HG03039 (cell line): ENCODE data around the gene TSNAXIP1.

Experiments used
- ATAC-seq: cut with Tn5 transposase; IDR thresholded peaks from one replicate; pipeline ENCODE4 v1.9.1; 2021; ENCODE audit warnings: mild to moderate bottlenecking, moderate library complexity; ENCODE audit not compliant: unreplicated experiment

Gene TSNAXIP1

DNA sequence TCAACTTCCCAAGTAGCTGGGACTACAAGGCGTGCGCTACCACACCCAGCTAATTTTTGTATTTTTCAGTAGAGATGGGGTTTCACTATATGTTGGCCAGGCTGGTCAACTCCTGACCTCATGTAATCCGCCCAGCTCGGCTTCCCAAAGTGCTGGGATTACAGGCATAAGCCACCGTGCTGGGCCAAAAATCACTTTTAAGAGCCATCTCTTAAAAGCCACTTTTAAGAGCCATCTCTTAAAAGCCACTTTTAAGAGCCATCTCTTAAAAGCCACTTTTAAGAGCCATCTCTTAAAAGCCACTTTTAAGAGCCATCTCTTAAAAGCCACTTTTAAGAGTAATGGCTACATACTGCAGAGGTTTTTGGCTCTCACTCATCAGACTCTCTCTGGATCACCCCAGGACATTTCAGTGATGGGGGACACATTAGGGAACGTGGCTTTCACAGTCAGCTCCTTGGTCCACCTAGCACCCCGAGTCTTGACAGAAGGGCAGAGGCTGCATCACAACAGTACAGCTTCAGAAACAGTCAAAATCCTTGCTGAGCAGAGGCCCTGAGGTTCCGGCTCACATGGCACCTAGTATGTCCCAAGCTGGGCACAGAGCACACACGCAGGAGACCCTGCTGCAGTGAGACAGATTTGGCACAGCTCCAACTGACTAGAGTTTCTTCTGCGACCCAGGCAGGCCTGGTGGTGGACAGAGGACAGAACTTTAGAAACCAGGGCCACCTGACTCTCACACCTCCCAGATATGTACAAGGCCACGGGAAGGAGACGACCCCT is 23.9 kb upstream of the TSNAXIP1 start:
- ATAC-seq, result no peak

- no peak for ATAC-seq
These were observed 23.4 kb upstream of the TSNAXIP1 start for GRCh38 chr16:67783353-67783725.

- no peak for ATAC-seq
These were observed 20.2 kb upstream of the TSNAXIP1 start for GRCh38 chr16:67786491-67786890.

DNA sequence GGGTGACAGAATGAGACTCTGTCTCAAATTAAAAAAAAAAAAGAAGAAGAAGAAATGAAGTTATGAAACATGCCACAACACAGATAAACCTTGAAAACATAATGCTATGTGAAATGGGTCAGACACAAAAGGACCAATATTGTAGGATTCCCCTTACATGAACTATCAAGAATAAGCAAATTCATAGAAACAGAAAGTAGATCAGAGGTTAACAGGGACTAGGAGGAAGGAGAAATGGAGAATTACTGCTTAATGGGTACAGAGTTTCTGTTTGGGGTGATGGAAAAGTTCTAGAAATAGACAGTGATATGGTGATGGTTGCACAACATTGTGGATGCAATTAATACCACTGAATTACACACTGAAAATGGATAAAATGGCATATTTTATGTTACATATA is 16.6 kb upstream of the TSNAXIP1 start:
- ATAC-seq, result no peak

GRCh38 chr16:67796099-67796718 is 10.5 kb upstream of the TSNAXIP1 start:
- ATAC-seq, result no peak

- no peak for ATAC-seq
These were observed 6.3 kb upstream of the TSNAXIP1 start for GRCh38 chr16:67800338-67800926.

- ATAC-seq, result no peak
These were observed 5.4 kb upstream of the TSNAXIP1 start for GRCh38 chr16:67801241-67801640.

DNA sequence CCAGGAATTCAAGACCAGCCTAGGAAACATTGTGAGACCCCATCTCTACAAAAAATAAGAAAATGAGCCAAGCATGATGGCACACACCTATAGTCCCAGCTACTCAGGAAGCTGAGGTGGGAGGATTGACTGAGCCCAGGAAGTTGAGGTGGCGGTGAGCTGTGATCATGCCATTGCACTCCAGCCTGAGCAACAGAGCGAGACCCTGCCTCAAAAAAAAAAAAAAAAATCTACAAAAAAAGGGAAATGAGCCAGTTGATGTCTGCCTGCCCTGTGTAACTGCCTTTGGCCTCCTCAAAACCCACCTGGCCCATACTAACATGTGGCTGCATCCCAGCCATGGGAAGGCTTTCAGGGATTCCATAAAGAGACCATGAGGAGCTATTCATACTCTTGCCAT is 4.8 kb upstream of the TSNAXIP1 start:
- no peak for ATAC-seq

DNA sequence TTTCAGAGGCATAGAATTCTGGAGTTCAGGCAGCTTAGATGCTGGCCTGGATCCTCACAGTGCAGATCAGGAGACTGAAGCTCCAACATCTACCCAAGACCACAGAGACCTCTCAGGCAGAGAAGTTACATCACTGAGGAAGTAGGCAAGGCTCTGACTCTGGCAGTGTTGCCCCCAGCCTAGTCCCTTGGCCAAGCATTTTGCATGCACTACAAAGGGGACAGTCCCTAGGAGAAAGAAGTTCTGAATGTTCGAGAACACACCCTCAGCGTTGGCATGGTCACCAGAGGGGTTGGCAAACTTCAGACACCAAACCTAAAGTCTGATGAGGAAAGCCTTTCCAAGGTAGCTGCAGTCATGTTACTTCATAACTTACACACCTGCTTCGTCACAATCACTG is 2.8 kb upstream of the TSNAXIP1 start:
- no peak for ATAC-seq

DNA sequence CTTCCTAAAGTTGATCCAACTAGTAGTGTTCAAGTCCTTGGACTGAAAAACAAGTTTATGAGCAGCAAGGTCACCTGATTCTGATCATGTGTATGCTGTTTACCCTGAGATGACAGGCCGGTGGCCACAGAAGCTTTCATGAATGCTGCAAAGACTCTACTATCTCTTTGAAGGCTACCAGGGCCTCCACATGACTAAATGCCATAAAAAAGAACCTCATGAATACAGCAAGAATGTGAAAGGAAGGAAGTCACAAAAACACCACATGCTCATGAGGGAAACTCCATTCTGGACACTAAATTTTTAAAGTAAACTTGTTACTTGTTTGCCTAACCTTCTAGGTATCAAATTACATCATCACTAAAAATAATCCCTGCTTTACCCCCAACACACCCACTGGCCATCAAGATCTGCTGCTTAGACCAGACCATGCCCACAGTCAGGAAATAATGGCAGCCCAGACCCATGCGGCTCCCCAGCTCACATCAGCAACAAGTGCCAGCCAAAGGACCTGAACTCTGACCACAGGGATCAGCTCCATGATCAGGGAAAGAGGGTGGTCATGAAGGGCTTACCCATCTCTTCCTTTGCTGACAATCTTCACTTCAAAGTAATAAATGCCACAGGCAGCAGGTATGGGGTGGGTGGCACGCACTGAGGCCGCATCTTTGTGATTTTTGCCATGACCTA is 1.7 kb upstream of the TSNAXIP1 start:
- ATAC-seq, result no peak

GRCh38 chr16:67805718-67806427 is 816 bp upstream of the TSNAXIP1 start:
- peak; percentile 1 for ATAC-seq

- ATAC-seq, result no peak
These were observed 526 bp downstream of the TSNAXIP1 start for GRCh38 chr16:67807148-67807682.

DNA sequence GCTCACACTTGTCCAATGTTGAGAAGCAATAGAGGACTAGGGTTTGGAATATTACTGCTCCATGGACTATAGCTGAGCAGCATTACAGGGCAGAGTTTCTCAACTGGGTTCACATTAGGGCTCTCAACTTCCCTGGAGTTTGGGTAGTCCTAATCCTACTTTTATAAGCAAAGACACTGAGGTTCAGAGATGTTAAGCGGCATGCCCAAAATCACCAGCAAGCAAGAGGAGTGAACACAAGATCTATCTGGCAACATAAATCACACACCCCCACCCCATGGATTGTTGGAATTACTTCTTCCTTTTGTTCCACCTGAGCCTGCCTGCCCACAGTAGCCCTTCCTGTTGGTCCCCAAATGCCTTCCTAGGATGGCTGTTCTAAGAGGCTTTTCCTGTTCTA is 5.2 kb downstream of the TSNAXIP1 start:
- no peak for ATAC-seq

DNA sequence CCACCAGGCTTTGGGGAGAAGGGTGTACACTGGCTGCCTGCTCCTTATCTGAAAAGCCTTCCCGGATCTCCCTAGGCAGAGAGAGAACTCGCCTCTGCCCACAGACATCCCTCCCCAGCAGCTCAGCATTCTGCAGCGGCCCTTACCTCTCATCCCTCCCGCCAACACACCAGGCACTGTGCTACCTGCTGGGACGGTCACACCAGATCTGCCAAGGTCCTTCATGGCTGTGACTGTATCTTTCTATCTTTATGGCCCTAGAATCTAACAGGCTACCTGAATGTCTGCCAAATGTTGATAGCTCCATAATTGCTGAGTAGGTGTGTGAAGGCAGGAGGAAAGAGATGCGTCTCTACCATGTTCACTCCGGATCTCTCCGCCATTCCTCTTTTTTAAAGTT is 7.9 kb downstream of the TSNAXIP1 start:
- ATAC-seq, result no peak

DNA sequence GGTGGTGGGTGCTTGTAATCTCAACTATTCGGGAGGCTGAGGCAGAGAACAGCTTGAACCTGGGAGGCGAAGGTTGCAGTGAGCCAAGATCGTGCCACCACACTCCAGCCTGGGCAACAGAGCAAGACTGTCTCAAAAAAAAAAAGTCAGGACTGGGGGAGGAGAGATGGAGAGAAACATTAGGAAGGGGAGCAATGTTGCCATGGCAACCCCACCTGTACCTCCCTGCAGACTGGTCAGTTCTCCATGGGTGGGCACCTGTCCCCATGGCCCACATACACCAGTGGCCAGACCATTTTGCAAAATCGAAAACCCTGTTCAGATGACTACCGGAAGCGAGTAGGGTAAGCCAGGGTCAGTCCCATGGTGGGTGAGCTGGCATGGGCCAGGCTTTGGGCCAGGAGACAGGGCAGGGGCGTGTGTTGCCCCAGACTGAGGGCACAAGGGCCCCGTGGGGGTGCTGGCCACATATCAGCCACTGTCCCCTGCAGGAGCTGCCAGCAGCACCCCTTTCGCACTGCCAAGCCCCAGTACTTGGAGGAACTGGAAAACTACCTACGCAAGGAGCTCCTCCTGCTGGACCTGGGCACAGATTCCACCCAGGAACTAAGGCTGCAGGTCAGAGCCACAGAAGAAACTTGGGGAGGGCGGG is 14.0 kb downstream of the TSNAXIP1 start:
- no peak for ATAC-seq

GRCh38 chr16:67822511-67822910 is 15.8 kb downstream of the TSNAXIP1 start:
- no peak for ATAC-seq

DNA sequence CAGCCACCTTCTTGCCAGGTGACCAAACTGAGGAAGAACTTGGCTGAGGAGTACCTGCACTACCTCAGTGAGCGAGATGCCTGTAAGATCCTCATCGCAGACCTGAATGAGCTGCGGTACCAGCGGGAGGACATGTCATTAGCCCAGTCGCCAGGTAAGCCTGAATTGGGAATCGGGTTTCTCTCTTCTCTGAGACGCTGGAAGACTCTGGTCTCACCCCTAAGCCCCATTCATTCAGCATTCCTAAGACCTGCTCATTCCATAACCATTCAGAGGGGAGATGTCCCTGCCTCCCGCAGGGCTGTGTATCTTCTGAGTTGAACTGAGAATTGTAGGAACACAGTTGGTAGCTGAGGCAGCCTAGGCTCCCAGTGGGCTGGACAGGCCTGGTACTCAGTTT is 18.4 kb downstream of the TSNAXIP1 start:
- ATAC-seq, result no peak

DNA sequence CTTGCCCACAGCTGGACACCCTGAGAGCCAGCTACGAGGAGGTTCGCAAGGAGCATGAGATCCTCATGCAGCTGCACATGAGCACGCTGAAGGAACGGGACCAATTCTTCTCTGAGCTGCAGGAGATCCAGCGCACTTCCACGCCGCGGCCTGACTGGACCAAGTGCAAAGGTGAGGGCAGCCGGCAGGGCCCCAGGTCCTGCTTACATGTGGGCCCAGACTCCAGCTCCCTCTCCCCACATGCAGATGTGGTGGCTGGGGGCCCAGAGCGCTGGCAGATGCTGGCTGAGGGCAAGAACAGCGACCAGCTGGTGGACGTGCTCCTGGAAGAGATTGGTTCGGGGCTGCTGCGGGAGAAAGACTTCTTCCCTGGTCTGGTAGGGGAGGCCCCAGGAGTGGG is 19.2 kb downstream of the TSNAXIP1 start:
- ATAC-seq, result no peak

- no peak for ATAC-seq
These were observed 22.0 kb downstream of the TSNAXIP1 start for GRCh38 chr16:67828651-67829050.

- ATAC-seq, result no peak
These were observed 26.3 kb downstream of the TSNAXIP1 start for GRCh38 chr16:67833030-67833414.
